PFSK-1 (cell line): ENCODE data around the gene CCL19.

Source experiments
- FOXP2 ChIP-seq: optimal IDR thresholded peaks from 2 replicates; pipeline ENCODE3; 2011; ENCODE audit warnings: borderline replicate concordance, control low read depth, inconsistent platforms; ENCODE audit not compliant: insufficient read depth; ENCODE audit errors: extremely low read length, extremely low read depth
- POLR2AphosphoS5 ChIP-seq: IDR thresholded peaks from 2 replicates; pipeline ENCODE4 v1.6.1; 2012; ENCODE audit warnings: low read depth, mild to moderate bottlenecking, control low read depth, low read length, moderate library complexity
- REST ChIP-seq, 2 experiments: IDR thresholded peaks; 2 replicates each; pipeline versions ENCODE4 v1.6.1 to v1.8.0; 2011 to 2012; ENCODE audit warnings: low read depth in 2 of 2, low read length in 2 of 2, control low read depth in 1 of 2, inconsistent platforms in 1 of 2, mild to moderate bottlenecking in 1 of 2, moderate library complexity in 1 of 2; ENCODE audit not compliant: insufficient read depth in 1 of 2
- SIN3A ChIP-seq: IDR thresholded peaks from 2 replicates; pipeline ENCODE4 v1.6.1; 2012; ENCODE audit warnings: mild to moderate bottlenecking, low read length, moderate library complexity, borderline replicate concordance; ENCODE audit not compliant: insufficient read depth
- TAF1 ChIP-seq: IDR thresholded peaks from 2 replicates; pipeline ENCODE4 v1.6.1; 2012; ENCODE audit warnings: low read length, control low read depth, borderline replicate concordance; ENCODE audit not compliant: insufficient read depth

GRCh38 chr9:34707130-34707529 lies 16.1 kb upstream of the CCL19 start:
- TF ChIP-seq TAF1 (no peak), POLR2AphosphoS5 (no peak), SIN3A (no peak), REST (IDR thresholded peaks at IDR 0.05; ENCODE audit: insufficient read depth in 1 of 2, low read depth in 2 of 2, low read length in 2 of 2) (no peak), FOXP2 (no peak)
